Measurements from ENCODE around the gene SRSF3.

The SRSF3 gene

GRCh38 chr6:36624461-36625157, 30.4 kb downstream of the SRSF3 start:
- no peak for DNase-seq

- DNase-seq, result no peak
These were observed 31.2 kb downstream of the SRSF3 start for GRCh38 chr6:36625158-36625919.

- no peak for DNase-seq
These were observed 32.5 kb downstream of the SRSF3 start for GRCh38 chr6:36626636-36627035.

- no peak for DNase-seq
These were observed 33.0 kb downstream of the SRSF3 start for GRCh38 chr6:36627141-36627540.

GRCh38 chr6:36627801-36628246, 33.7 kb downstream of the SRSF3 start:
- no peak for DNase-seq

GRCh38 chr6:36629784-36630183, 35.6 kb downstream of the SRSF3 start:
- DNase-seq, result no peak

- no peak for DNase-seq
These were observed 37.3 kb downstream of the SRSF3 start for GRCh38 chr6:36631326-36632011.

GRCh38 chr6:36633370-36633769, 39.2 kb downstream of the SRSF3 start:
- no peak for DNase-seq

GRCh38 chr6:36633915-36634314, 39.8 kb downstream of the SRSF3 start:
- no peak for DNase-seq

GRCh38 chr6:36634317-36635108, 40.4 kb downstream of the SRSF3 start:
- DNase-seq, result no peak

- no peak for DNase-seq
These were observed 42.1 kb downstream of the SRSF3 start for GRCh38 chr6:36636283-36636682.

GRCh38 chr6:36636687-36637418, 42.7 kb downstream of the SRSF3 start:
- no peak for DNase-seq

- DNase-seq, result no peak
These were observed 44.4 kb downstream of the SRSF3 start for GRCh38 chr6:36638579-36638978.

- DNase-seq, result no peak
These were observed 45.1 kb downstream of the SRSF3 start for GRCh38 chr6:36639171-36639808.

- no peak for DNase-seq
These were observed 47.4 kb downstream of the SRSF3 start for GRCh38 chr6:36641543-36641942.

GRCh38 chr6:36642913-36643817, 49.0 kb downstream of the SRSF3 start:
- DNase-seq, result no peak

- DNase-seq, result no peak
These were observed 49.8 kb downstream of the SRSF3 start for GRCh38 chr6:36643977-36644376.

- no peak for DNase-seq
These were observed 54.9 kb downstream of the SRSF3 start for GRCh38 chr6:36649086-36649485.

GRCh38 chr6:36649701-36650484, 55.7 kb downstream of the SRSF3 start:
- no peak for DNase-seq
